Measurements from ENCODE around the gene ARMS2.

ARMS2 gene

DNA sequence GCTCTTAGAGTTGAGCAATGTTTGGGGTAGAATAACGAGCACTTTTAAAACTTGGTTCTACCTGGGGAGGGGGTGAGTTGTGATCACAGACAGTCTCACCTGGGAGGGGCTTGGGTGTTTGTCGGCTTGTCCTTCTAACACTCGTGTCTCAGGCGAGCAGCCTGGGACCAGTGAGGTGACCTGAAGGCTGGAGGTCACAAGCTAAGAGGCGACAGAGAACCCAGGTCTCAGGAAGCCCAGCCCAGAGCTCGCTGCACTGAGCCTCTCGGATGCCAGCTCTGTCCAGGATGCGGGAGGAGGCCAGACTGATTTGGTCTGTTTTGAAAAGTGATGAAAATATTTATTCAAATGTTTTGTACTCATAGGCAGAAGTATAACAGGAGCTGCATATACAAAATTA lies 18.7 kb downstream of the ARMS2 start:
- DNase-seq (ENCODE audit: low read depth) = no peak

DNA sequence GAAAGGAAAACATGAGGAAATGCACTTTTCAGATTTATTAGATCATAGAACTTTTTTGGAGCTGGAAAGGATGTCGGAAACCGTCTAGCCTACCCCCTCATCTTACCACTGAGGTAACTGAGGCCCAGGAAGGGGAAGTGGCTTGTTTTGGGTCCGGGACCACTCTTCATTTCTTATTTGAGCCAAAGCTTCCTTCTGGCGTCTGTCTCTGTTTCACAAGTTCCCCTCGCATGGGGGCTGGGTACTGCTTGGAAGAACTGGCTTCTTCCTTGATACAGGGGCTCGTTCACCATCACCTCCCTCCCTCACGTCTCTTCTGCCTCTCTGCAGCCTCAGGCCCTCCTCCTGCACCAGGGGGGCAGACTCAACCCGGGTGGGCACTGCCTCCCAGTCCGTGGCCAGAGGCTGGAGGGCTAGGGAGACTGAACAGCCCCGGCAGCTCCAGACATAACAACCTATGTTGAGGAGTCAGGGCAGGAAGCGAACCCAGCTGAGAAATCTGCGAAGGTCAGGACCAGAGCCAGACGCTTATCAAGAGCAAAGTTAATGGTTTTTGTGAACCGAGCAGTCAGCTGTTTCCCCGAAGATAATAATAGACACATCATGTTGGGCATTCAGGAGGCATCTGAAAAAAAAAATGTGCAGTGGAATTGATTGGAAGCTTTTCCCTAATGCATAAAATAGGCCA lies 19.8 kb downstream of the ARMS2 start:
- DNase-seq (ENCODE audit: low read depth) = no peak

DNA sequence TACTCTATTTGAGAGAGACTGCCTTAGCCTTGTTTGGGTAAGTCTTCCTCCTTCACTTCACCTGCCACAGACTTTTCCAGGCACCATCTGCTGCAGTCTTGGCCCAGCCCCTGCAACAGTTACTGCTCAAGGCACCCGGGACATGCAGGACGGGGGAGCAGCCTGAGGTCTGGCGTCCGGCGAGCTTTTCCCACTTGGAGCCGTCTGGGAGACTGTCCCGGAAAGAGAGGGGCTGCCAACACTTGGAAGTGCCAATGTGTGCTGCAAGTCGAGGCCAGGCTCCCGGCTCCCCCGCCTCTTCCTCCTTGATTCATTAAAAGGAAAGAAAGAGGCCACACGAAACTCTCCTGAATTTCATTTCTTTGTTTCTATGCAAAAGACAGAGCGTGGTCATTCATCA lies 20.6 kb downstream of the ARMS2 start:
- DNase-seq (ENCODE audit: low read depth) = no peak

DNA sequence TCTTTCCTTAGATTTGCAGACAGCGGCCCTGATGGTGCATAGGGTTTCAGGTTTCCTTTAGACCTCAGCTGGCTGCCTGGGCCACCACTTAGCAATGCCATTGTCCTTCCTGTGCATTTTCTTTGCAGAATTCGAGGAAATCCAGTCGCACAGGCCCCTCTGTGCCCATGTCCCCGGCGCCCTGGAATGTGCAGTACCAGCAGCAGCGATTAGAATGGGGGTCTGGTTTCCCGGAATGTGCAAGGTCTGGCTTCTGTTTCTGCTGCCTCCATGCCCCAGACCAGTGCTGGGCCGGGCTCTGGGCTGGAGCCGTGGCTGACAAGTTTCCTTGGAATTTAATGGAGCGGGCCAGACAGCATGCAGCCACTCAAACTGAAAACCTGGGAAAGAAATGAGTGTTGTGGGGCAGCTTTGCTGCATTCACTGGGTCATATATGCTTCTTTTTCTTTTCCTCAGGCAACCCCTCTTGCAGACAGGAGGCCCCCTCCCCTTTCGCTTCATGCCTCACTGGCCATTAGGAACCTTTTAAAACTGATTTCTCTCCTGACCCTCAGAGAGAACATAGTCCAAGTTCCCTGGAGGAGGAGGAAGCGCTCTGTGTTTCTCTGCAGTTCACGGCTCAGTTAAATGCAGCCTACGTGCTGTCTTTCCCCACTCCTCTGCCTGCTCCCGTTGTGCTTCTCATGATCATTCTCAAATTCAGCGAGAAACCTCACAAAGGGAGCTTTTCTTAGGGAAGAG lies 21.3 kb downstream of the ARMS2 start:
- no peak for DNase-seq (ENCODE audit: low read depth)

DNA sequence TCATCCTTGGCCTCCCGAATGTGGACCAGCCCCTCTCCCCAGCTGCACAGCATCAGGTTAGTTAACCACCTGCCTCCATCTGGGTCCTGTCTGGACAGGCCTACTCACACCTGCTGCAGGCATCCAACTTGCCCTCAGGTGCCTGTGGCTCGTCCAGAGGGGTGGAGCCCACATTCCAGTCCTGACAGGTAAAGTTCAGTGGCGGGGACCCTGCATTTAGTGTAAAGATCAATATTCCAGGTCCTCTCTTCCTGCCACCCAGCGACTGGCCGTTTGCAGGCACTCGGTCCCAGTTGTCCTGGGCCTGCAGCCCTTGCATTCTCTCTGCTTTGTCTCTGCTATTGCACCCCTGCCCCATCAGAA lies 21.9 kb downstream of the ARMS2 start:
- DNase-seq (ENCODE audit: low read depth) = no peak

DNA sequence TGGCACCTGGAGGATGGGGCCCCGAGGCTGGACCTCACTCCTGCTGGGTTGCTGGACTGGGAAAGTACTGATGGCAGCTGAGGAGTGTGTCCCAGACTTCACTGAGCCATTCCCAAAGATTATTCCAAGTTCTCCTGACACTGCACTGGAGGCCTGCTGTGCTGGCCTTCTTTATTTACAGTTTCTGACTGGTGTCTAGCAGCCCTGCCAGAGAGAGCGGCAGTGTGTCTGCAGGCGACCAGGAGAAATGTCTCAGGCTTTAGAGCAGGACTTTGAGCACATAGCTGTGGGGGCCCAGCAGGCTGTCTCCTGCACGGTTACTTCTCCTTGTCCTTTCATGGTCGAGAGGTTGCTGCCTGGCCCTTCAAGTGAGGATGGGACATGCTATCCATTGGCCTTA lies 23.0 kb downstream of the ARMS2 start:
- no peak for DNase-seq (ENCODE audit: low read depth)

DNA sequence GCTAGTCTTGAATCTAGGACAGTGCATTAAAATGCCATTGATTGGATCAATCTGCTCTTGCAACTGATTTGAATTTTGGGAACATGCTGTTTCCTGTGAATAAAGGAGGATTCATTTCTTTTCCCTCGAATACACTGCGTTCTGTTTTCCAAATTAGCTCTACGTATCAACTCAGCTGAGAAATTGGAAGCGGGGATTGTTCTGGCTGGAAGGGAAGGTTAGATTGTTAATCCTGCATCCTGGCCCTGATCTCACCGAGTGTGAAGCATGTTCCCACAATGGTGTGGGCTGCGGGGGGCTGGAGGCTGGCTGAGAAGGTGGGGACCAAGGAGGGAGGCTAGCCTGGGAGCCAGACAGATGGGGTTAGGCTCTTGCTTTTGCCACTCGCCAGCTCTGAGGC lies 24.5 kb downstream of the ARMS2 start:
- no peak for DNase-seq (ENCODE audit: low read depth)

DNA sequence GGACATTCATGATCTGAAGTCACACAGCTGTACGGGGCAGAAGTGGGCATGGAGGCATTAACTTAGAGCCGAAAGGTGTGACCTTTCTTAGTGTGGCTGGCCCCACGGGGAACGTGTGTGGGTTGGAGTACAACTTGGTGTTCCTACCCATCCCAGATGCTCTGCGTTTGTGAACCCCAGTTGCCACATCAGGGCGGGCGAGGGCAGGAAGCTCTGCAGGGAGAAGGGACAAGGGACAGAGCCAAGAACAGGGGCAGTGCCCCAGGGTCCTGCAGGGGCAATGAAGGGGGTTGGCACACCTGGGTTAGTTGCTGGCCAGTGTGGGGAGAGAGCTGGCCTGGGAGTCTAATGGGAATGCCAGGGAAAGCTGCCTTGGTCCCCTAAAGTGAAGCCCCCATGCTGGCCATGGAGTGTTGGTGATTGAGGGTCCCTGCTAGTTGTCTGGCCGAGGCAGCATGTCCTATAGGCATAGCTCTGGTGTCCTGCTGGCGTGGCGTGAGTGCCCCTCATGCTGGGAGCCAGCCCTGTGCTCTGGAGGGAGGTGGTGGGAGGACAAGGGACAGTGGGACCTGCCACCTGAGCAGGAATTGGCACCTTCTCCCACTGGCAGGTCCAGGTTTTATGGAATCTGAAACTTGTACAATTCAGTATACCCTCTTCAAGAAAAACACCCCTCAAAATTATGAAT lies 25.8 kb downstream of the ARMS2 start:
- DNase-seq (ENCODE audit: low read depth) = no peak

DNA sequence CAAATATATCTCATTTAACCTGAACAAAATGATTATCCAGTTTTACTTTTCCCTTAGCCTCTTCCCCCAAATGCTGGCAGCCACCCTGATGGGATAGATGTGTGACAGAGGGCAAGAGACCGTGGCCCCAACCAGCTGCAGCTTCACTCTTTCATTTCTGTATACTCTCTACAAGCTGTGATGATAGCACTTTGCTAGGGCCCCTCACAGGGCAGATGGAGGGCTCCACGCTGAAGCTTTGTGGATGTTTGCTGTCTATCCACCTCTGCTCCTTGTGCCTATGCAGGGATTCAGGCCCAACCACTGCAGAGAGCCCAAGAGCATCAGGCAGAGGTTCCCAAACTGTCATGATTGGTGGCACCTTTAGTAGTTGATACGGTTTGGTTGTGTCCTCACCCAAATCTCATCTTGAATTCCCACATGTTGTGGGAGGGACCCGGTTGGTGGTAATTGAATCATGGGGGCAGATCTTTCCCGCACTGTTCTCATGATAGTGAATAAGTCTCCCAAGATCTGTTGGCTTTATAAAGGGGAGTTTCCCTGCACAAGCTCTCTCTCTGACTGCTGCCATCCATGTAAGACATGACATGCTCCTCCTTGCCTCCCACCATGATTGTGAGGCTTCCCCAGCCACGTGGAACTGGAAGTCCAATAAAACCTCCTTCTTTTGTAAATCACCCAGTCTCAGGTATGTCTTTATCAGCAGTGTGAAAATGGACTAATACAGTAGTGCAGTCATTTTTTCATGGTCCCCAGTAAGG lies 27.0 kb downstream of the ARMS2 start:
- no peak for DNase-seq (ENCODE audit: low read depth)

DNA sequence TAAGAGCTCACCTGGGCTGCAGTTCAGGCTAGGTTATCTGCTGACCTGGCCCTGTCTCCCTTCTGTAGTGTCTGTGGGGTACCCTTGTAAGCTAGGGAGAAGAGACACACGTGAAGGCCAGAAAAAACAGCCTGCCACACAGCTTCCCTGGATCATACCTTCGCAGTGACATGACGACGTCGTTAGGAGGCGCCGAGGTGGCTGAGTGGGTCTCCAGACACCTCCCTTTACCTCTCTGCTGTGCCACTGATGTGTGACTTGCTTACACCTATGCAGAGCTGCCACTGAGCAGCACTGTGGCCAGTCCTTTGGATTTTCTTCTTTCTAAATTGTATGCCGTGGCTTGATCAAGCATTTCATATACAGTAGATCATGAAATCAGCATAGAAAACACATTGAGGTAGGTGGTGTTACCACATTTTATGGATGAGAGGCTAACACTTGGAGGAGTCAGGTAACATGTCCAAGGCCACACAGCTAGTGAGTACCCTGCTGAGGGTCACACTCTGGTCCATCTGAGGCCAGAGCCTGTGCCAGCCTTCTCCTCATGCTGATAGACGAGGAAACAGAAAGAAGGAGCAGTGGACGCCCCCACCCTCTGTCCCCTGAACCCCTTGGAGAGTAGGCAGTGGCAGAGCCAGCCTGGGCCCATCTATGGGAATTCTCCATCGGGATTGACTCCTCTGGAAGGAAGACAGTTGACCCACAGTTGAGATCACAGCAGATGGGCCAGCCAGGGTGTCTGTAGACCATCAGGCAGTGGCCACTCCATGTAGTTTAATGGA lies 30.0 kb downstream of the ARMS2 start:
- no peak for DNase-seq (ENCODE audit: low read depth)

DNA sequence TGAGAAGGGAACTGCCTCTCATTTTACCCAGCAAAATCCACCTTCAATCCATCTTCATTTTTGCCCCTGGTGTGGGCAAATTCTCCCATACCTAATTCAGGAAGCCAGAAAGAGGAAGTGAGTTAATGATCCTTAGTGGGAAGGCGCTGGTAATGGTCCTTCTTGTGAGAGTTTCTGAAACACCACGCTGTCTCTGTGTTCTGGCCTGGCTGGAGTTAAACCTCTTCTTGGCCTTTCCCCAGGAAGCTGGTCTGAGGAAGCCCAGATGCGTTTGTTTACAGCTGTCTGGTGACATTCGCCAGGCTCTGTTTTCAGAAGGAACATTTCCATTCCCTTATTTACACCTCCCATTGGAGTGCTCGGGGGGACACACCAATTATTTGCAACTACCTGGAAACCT lies 31.2 kb downstream of the ARMS2 start:
- no peak for DNase-seq (ENCODE audit: low read depth)

DNA sequence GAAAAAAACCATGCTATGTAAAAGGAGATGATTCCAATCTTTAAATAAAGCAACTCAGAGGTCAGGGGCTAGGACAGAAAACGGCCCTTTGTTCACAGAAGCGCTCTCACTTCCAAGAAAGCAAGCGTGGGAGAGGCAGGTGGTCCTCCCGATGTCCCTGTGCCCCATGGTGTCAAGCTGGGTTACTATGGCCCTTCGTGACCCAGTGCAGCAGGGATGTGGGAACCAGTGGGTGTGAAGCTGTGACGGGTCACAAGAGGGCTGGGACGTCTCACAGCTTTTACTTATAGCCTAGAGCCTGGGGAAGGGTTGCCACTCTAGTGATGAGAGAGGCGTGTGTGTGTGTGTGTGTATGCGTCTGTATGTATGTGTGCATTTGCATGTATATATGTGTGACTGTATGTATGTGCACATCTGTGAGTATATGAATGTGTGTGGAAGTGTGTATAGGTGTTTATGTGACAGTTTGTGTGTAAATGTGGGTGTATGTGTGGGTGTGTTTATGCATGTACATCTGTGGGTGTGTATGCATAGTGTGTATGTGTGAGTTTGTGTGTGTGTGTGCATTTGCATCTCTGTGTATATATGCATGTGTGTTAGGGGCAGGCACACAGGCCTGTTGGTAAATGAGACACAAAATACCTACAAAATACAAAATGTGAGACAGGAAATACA lies 32.1 kb downstream of the ARMS2 start:
- DNase-seq (ENCODE audit: low read depth) = no peak

DNA sequence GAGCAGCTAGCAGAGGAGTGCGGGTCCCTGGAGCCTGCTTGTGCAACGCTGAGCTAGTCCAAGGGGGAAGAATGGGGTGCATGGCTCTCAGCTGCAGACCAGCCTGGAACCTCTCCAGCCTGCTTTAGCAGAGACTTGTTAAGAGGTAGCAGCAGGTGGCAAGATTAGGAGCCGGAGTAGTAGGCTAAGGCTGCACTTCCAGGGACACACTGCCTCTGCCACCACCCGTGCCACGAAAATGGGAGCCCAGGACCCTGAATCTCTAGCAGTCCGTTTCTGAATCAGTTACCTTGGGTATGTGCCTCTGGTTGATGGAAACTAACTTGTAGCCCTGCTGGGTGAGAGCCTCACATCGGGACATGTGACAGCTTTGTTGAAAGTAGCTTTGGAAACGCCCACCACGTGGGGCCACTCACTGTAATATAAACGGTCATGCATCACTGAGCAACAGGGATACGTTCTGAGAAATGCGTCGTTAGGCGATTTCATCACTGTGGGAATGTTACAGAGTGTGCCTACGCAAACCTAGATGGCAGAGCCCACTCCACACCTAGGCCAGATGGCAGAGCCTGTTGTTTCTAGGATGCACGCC lies 32.8 kb downstream of the ARMS2 start:
- DNase-seq (ENCODE audit: low read depth) = no peak

DNA sequence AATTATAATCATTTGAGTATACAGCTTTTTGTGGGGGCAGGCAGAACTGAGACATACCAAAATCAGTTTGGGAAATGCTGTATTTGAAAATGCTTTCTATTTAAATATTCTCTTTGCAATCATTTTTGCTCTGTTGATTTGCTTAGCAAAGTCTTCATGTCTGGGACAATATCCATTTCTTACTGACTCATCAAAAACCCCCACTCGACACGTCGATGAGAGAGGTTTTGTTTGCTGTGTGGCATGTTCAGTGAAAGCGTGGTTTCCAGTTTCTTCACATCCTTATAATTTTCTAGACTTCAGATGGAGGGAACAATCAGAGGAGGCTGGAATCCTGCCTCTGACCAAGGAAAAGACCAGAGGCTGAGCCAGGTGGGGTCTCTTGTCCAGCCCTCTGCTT lies 35.8 kb downstream of the ARMS2 start:
- DNase-seq (ENCODE audit: low read depth) = no peak

DNA sequence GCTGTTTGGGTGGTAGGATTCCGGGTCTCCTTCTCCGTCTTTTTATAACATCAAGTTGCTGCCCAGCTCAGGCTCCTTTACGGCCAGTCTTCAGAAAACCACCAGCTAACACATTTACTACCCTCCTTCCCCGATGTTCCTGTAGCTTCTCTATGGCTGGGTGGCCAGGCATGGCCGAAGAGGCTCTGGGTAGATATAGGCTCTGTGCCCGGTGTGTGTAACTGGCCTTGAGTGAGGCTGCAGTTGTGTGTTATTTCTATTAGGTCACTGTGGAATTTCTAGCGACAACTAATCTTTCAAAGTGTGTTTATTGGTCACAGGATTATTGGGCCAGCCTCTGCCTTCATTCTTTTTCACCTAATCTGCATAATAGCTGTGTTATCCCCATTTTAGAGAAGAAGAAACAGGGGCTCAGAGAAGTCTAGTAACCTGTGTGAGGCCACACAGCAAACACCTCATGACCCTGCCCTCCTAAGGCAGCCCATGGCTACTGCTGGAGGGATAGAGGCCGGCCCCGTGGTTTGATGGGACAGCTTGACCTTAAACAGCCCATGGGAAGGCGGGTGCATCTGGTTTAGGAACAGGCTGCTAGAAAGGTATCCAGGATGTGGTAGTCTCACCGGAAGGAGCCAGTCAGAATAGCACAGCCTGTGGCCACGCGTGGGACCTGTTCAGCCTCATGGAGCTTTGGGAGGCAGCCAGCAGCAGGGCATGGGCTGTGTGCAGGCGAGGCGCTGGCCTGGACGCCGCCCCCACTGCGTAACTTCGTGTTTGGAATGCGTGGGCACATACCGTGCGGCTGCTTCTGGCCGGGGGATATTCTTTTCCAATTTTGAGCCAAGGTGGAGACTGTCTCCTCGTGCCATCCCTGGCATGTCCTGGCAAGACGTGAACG lies 36.6 kb downstream of the ARMS2 start:
- DNase-seq (ENCODE audit: low read depth) = peak; percentile 13

DNA sequence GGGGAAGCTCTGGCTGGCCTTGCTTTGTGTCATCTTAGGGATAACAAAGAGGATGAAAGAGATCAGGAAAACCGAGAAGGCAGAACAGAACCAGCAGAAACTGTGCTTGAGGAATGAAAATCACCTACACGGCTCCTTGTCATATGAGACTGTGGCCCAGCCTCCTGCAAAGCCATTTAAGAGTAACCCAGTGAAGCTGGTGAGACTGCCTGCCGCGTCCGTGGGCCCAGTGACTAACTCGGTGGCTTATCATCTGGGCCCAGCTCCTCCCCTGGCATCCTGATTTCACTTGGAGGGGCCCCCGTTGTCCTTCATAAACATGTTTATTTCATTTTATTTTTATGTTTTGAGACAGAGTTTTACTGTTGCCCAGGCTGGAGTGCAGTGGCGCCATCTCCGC lies 37.6 kb downstream of the ARMS2 start:
- DNase-seq (ENCODE audit: low read depth) = no peak

DNA sequence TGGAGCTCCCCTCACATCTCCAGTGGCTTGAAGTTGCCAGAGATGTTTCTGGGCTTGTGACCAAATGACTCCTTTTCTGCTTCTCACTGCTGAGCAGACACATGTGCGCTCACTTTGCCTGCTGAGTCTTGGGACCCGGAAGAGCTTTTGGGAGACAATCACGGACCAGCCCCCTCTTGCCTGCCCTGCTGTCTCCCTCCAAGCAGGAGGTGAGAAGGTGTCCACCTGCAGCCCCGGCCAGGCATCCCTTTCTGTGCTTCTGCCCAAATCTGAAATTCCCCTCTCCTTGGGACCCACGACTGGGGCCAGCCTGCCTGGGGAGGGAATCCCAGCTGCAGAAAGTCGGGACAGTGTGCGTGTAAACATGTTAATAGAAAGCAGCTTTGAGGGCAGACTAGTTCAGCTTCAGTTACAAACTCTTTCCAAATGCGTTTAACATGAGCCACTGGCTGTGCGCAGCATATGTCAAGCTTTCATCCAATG lies 38.6 kb downstream of the ARMS2 start:
- DNase-seq (ENCODE audit: low read depth) = no peak

DNA sequence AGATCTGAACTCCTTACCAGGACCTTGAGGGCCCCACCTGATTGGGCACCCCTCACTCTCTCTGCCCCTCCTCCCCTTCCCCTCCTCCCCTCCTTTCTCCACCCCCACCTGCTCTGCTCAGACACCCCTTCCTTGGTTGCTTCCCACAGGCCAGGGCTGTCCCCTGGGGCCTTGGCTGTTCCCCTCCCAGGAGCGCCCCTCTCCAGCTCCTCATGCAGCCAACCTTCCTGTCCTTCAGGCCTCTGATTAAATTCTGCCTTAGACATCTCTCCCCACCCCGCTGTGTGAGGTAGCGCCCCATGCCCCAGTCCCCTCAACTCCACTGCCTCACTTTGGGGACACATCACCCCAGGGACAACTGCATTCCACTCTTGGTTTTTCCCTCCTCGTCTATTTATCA lies 39.3 kb downstream of the ARMS2 start:
- no peak for DNase-seq (ENCODE audit: low read depth)

DNA sequence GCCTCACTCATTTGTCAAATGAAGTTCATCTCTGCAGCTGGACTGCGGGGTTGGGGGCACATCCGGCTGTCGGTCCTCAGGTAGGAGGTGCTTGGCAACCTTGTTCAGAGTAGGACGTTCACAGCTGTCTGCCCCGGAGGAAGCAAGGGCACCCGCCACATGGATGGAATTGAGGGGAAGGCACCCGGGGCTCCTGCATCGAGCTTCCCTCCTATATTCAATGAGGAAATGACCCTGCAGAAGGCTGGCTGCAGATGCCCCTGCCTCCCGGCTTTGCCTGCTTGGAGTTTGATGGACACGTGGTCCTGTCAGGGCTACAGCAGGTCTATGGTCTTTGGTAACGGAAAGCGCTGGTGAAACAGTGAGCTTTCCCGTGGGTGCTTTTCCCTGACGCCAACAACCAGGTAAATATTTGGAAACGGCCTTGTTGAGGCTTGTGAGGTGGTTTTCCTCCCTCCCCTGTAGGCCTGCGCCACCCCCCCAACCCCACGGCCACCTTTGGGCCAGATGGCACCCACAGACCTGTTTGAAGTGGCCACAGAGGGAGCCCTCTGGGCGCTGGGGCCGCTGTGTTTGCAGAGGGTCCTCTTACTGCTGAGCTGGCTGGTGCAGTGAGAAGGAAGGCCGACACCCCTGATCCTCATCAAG lies 39.8 kb downstream of the ARMS2 start:
- DNase-seq (ENCODE audit: low read depth) = no peak
